ENCODE results near the gene CD48.

Gene CD48, protein sequence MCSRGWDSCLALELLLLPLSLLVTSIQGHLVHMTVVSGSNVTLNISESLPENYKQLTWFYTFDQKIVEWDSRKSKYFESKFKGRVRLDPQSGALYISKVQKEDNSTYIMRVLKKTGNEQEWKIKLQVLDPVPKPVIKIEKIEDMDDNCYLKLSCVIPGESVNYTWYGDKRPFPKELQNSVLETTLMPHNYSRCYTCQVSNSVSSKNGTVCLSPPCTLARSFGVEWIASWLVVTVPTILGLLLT

DNA sequence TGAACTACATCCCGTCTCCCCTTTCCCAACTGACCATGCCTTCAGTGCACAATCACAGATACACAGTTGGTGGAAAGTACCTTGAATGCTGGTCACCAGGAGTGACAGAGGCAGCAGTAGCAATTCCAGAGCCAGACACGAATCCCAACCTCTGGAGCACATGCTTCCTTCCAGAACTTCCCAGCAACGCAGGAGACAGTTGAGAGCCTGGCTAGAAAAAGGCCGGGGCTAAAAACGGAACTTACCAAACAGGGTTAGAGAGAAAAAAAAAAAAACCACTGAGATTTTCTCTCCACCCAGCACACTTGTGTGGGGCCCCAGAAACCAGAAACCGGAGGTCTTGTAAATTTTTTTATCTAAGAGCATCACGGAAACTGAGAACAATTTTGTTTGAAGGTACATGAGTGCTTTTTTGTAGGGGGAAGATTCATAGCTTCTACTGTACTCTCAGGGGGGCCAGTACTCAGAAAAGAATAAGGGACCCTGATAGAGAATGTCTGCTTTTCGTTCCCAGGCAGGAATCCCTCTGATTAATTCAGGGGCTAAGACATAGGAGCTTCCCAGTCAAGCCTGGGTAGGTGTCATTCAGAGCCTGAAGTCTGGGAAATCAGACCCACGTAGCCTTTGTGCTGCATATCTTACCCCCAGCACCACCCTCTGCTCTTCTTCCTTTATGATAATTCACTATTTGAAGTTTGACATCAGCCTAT lies at the start of gene CD48:
Gene CD48, minus strand, starts transcription at position 221 of the 710 bp plus-strand sequence. Its CDS starts 59 bp downstream, at position 162.
- DNase-seq (ENCODE audit: low read depth in 1 of 2, low spot score in 1 of 2), result peak; percentile 16 to 39

DNA sequence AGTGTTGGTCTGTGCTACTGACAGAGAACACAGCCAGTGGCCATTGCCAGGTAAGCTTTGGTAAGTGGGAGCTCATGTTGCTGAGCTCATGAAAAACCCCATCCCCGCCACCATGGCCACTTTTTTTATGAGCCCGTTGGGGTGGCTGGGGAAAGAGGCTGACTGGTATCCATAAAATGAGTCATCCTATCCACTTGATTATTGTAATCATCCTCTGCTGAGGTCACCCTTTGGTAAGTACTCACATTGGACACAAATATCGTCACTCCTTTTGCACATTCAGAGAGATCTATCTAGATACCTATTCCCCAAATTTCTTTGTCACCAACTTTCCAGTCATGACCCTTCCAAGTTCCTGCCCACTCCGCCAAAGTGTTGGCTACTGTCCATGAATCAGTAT lies 49.4 kb upstream of the CD48 start:
- DNase-seq (ENCODE audit: low read depth in 1 of 2, low spot score in 1 of 2), result no peak

DNA sequence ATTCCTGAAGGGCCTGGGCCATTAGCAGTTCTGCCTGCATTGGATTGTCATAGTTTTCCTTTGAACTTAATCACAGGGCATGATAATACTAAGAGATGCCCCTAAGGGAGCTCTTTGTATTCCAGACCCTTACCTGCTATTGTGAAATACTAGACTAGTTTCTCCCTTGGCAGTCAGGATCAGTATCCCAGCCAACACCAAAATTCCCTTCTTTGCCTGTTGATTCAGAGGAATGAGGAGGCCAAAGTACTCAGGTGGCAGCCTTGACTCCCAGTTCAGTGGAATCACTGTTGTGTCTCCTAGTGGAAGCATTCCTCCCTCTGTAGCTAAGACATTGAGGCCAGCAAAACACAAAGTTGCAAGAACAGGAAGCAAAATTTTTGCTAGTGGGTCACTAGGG lies 48.1 kb upstream of the CD48 start:
- DNase-seq (ENCODE audit: low read depth in 1 of 2, low spot score in 1 of 2), result no peak

DNA sequence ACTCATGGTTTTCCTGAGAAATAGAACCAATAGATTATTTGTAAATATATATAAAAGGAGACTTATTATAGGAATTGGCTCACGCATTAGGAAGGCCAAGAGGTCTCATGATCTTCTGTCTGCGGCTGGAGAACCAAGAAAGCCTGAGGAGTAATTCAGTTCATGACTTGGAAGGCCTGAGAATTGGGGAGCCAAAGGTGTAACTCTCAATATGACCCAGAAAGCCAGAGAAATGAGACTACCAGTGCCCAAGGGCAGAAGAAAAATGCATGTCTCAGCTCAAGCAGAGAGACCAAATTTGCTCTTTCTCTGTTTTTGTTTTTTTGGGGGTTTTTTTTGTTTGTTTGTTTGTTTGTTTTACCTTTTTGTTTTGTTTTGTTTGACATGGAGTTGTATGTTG lies 46.9 kb upstream of the CD48 start:
- DNase-seq (ENCODE audit: low read depth in 1 of 2, low spot score in 1 of 2), result no peak

DNA sequence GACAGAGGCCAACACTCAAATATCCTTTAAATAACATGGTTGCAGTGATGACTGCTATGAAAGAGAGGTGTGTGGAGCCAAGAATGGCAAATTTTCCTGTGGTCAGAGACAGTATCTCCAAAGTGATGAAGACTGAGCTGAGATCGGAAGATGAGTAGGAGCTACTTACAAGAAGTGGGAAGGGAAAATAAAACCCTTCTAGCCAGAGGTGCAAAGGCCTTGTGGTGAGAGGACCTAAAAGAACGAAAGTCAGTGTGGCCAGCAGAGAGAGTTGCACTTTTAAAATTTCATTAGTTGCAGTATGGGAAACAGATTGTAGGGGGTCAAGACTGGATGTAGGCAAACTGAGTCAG lies 45.2 kb upstream of the CD48 start:
- no peak for DNase-seq (ENCODE audit: low read depth in 1 of 2, low spot score in 1 of 2)

DNA sequence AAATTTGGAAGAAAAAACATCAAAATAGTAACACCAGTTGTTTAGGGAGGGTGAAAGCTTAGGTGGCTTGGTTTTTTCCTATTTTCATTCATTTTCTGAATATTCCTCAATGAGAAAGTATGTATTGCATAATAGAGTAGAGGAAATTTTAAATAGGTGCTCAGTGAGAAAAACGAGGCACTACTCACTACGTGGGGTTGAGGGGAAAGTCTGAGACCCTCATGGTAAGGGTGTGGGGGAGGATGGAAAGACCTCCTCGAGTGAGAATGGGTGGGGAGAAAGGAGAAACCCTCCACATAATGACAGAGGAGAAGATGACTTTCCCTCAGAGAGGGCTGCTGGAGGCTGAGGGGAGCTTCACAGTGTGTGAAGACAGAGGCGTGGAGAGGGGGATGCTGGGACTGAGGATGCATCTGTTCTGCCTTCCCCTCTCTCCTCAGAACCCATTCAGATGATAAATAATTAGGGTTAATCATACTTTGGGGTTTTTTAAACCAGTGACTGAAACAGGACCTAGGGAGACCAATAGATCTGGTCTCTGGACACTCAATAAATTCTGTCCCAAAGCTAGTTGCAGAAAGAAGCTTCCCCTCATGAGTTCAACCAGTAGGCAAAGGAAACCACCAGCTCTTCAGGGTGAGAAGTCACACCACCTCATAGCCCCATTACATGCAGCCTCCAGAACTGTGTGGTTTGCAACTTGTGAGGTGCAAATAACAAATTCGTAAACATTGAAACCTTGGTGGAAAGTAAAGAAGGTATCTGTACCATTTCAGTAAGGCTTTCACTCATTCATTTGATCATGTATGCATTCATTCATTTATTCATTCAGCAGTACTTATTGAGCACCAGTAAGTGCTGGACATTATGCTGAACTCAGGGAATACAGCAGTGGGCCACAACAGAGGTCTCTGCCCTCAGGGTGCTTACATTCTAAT lies 44.6 kb upstream of the CD48 start:
- DNase-seq (ENCODE audit: low read depth in 1 of 2, low spot score in 1 of 2), result no peak

DNA sequence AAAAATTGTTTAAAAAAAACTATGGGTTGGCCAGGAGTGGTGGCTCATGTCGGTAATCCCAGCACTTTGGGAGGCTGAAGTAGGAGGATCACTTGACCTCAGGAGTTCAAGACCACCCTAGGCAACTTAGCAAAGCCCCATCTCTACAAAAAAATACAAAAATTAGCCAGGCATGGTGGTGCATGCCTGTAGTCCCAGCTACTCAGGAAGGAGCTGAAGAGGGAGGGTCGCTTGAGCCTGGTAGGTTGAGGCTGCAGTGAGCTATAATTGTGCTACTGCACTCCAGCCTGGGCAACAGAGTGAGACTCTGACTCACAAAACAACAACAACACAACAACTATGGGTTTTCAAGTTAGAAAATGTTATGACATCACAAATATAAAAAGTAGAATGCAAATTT lies 43.8 kb upstream of the CD48 start:
- DNase-seq (ENCODE audit: low read depth in 1 of 2, low spot score in 1 of 2), result no peak

DNA sequence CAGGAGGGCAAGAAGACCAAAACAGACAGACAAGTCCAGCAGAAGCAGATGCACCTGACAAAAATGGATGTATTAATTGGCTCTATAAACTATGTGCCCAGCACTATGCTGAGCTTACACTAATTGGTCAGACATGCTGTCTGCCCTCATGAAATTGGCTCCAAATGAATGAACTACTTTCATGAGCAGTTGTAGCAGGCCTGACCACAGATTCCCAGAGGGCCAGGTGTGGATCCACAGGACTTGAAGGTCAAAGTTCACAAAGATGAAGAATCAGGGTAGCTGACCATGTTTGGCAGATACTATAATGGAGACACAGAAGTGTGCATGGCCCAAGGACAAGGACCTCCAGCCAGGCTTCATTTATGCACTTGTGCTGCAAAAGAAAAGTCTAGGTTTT lies 42.0 kb upstream of the CD48 start:
- DNase-seq (ENCODE audit: low read depth in 1 of 2, low spot score in 1 of 2), result no peak

DNA sequence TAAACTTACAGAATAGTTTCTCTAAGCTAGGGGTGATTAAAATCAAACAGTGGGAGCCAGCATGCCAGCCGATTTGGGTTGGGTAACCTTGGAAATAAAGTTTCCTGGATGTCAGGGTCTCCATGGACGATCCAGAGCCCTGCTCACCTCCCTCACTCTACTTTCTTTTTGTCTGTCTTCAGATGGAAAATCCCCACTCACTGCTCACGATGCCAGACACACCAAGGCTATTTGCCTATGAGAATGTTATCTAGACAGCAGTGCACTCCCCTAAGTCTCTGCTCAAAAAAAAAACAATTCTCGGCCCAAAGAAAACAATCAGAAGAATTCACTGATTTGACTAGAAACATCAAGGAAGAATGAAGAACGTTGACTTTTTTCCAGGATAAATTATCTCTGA lies 41.3 kb upstream of the CD48 start:
- no peak for DNase-seq (ENCODE audit: low read depth in 1 of 2, low spot score in 1 of 2)

DNA sequence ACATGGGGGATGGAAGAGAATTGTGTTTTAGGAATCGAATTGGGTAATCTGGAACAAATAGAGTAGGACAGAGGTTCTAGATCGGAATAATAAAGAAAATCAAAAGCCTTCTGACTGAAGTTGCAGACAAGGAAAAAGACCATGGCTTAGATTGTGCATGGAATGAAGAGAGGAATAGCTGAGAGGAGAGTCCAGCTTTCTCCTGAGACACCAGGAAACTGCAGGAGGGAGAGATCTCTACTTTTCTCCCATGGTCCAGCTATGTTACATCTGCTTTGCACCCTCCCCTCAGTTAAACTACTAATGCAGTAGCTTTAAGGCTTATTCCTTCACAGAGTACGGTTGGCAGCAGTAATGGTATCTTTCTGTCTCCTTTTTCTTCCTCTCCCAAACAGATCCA lies 40.8 kb upstream of the CD48 start:
- no peak for DNase-seq (ENCODE audit: low read depth in 1 of 2, low spot score in 1 of 2)

DNA sequence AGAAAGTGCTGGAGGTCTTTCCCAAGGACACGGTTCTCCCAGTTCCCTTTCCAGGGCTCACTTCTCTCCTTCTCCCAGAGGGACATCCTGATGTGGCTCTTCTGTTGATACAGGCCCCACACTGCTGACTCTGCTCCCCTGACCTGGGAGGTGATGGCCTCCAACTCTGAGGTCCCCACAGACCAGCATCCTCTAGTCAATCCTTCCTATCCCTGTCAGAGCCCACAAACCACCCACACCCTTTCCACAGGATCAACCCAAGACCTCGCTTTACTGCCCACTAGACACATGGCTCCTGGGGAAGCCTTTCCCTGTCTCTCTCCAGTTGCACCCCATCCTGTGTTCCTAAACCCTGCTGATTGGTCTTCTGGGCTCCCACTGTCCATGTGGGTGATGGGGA lies 39.0 kb upstream of the CD48 start:
- no peak for DNase-seq (ENCODE audit: low read depth in 1 of 2, low spot score in 1 of 2)

DNA sequence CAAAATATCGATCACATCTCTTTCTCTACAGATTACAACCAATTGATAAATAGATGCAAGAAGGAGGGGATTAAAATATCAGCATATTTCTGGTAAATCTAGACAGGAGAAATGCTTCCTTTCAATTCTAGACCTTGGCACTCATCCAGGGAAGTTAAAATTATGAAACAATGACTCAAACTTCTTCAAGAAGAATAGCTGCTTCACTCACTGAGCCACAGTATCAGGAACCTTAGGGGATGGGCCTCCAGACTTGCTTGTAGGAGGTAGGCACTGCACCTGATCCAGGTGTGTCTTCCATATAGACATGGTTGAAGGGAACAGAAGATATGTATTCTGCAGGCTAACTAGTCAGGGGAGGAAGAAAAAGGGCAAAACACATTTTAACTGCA lies 37.3 kb upstream of the CD48 start:
- DNase-seq (ENCODE audit: low read depth in 1 of 2, low spot score in 1 of 2), result no peak

DNA sequence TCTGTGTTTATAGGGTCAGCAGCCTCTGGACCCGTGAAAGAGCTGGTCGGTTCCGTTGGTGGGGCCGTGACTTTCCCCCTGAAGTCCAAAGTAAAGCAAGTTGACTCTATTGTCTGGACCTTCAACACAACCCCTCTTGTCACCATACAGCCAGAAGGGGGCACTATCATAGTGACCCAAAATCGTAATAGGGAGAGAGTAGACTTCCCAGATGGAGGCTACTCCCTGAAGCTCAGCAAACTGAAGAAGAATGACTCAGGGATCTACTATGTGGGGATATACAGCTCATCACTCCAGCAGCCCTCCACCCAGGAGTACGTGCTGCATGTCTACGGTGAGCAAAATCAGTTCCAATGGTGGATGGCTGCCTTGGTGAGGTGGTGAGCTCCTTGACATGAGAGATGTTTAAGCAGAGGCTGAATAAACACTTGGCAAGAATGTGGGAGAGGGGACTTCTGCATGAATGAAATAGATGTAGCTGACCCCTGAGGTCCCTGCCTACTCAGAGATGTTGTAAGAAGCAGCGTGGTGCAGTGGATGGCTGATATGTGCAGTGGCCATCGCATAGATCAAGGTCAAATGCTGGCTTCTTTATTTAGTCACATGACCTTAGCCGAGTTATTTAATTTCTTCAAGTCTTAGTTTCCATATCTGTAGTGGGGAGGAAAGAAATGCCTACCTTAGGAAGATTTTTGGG lies 36.7 kb upstream of the CD48 start:
- no peak for DNase-seq (ENCODE audit: low read depth in 1 of 2, low spot score in 1 of 2)

DNA sequence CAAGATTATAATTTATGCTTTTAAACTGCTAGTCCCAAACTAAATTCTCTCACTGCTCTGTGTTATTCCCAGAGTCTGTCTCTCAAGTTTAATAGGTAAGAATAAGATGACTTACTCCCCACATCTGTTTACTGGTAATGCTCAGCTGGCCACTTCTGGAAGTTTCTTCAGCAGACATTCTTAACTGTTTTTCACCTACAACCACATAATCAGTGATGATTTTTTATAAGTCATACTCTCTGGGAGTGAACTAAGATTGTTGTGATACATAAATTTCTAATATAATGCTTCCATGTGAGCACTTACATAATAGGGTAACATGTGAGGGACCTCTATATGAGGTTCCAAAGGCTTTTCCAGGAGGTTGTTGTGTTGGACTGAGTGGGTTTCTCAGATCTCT lies 36.1 kb upstream of the CD48 start:
- DNase-seq (ENCODE audit: low read depth in 1 of 2, low spot score in 1 of 2), result no peak

DNA sequence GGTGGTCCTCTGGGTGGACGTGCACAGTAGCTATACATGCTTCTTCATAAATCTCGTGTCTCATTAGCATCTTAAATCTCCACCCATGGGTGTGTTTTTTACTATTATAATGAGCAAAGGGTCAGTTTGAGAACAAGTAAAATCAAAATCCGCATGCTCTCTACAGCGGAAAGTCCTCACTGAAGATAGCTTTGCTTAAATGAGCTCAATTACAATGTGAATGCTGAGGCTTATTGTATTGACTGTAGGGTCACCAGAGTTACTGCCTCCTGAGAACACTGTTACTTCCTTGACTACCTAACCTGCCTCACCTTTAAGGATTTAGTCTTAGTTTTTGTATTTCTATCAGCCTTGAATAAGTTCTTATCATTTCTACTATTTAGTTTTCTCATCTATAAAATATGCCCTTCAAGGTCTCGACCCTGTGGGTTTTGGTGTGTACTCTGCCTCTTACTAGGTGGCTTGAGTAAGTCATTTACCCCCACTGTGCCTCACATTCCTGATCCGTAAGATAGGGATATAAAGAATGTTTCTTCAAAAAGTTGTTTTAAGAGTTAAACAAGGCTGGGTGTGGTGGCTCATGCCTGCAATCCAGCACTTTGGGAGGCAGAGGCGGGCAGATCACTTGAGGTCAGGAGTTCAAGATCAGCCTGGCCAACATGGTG lies 35.3 kb upstream of the CD48 start:
- no peak for DNase-seq (ENCODE audit: low read depth in 1 of 2, low spot score in 1 of 2)

DNA sequence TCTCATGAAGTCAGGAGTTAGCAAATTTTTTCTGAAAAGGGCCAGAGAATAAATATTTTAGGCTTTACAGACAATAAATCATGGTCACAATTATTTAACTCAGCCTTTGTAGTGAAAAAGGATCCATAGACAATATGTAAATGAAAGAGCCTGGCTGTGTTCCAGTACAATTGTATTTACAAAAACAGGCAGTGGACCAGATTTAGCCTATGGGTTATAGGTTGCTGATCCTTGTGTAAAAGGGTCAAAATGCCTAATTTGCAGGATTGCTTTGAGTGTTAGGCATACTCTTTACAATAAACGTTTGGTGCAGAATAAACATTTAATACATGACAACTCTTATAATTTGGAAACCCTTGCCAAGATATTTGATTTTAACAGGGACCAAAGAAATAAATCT lies 33.9 kb upstream of the CD48 start:
- no peak for DNase-seq (ENCODE audit: low read depth in 1 of 2, low spot score in 1 of 2)

DNA sequence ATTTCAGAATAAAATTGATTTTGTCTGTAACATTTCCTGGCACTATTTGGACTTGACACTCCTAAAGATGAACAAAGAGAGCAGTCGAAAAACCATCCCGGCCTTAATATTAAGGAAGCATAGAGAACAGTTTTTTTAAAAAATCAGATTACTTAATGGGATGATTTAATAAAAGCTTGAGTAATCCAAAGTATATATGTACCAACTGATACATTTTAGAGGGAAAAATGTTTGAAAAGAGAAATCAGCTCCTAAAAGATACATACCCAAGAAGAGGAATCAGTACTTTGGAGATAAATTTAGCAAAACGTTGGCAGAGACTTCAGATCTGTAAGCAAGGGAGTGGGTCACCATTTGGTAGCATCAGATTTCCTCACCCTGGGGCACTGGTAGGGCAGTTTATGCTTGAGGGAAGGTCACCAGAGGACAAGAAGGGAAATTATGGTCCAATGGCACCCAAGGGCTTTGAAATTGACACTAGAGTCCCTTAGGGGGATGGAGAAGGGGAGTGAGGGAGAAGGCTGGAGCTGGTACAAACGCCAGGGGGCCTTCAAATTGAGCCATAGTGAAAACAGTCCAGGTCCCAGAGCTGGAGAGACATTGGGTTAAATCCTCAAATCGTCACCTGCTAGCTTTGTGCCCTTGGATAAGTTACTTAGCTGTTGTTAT lies 33.4 kb upstream of the CD48 start:
- no peak for DNase-seq (ENCODE audit: low read depth in 1 of 2, low spot score in 1 of 2)

DNA sequence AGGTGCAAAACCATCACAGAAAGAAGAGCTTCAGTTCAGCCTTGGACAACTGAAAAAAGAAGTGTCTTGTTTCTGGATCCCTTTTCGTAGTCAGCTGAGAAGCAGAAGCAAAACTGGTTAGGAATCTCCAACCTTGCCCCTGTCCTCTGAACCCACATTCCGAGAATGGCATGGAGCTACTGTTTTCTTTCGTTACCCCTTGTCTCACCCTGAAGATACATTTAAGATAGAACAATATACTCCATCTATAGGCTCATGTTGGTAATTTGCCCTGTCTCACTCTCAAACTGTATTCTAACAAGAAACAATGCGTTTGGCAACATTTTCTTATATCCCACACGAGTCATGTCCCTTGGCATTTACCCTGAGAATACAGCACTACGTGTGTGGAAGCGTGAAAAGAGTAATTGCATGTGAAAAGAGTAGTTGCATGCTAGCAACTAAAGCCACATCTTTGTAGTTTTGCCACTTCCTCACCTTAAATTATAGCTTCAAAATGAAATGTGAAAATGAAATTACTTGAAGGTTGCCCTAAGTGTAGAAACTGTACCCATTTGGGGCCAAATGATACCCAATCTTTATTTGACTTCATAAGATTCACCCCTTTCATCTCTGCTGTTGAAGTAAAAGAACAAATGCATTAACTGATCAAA lies 32.7 kb upstream of the CD48 start:
- no peak for DNase-seq (ENCODE audit: low read depth in 1 of 2, low spot score in 1 of 2)

DNA sequence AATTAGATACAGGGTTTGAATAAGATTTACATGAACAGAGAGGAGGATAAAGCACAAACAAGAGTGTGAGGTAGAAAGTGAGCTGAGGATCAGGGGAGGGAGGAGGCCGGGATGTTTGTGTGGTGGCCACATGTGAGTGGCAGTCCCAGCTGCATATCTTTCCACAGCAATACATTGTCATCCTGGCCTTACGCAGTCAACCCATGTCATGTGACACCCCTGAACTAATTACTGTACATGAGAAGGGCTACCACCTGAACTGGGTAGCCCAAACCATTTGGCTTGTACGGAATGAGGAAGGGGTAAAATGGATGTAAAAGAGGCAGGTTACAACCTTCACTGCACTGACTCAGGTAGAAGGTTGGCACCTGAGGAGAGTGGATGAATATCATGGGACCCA lies 31.6 kb upstream of the CD48 start:
- DNase-seq (ENCODE audit: low read depth in 1 of 2, low spot score in 1 of 2), result no peak

All from activated CD4-positive, alpha-beta T cell treated with anti-CD3 and anti-CD28 coated beads, Interleukin-2, amount 50 U/mL, for 24 hours (primary cell).